Stimulated activated CD8-positive, alpha-beta memory T cell treated with anti-CD3 and anti-CD28 coated beads, Interleukin-7, amount 100 ng/mL, for 24 hours (primary cell): ENCODE measurements around the gene GAB2.
"Not testable (repeated sequence)": the region's sequence is repeated elsewhere in the genome, so short reads cannot be mapped to it uniquely, and the experiment has no call there.

Experiments used
- DNase-seq: peaks from one replicate; pipeline ENCODE4 v3.0.0-alpha.2; 2020; ENCODE audit warnings: low read depth

GAB2 gene

GRCh38 chr11:78370406-78371172 lies 47.0 kb downstream of the GAB2 start:
- DNase-seq: no peak

- DNase-seq: no peak
Observed at GRCh38 chr11:78365381-78365792, 52.2 kb downstream of the GAB2 start.

- no peak for DNase-seq
Observed at GRCh38 chr11:78364128-78364751, 53.4 kb downstream of the GAB2 start.

- no peak for DNase-seq
Observed at GRCh38 chr11:78363024-78363619, 54.5 kb downstream of the GAB2 start.

- no peak for DNase-seq
Observed at GRCh38 chr11:78361228-78361627, 56.4 kb downstream of the GAB2 start.

GRCh38 chr11:78359921-78360320 lies 57.7 kb downstream of the GAB2 start:
- no peak for DNase-seq

GRCh38 chr11:78357924-78358323 lies 59.7 kb downstream of the GAB2 start:
- not testable (repeated sequence) for DNase-seq

GRCh38 chr11:78357425-78357824 lies 60.2 kb downstream of the GAB2 start:
- not testable (repeated sequence) for DNase-seq

GRCh38 chr11:78355742-78356141 lies 61.9 kb downstream of the GAB2 start:
- not testable (repeated sequence) for DNase-seq

GRCh38 chr11:78355309-78355705 lies 62.3 kb downstream of the GAB2 start:
- no peak for DNase-seq

- no peak for DNase-seq
Observed at GRCh38 chr11:78354408-78355308, 63.0 kb downstream of the GAB2 start.

- DNase-seq: no peak
Observed at GRCh38 chr11:78351979-78352841, 65.4 kb downstream of the GAB2 start.

GRCh38 chr11:78351193-78351592 lies 66.4 kb downstream of the GAB2 start:
- DNase-seq: no peak

- DNase-seq: no peak
Observed at GRCh38 chr11:78350646-78351165, 66.9 kb downstream of the GAB2 start.

GRCh38 chr11:78350091-78350645 lies 67.5 kb downstream of the GAB2 start:
- DNase-seq: no peak

GRCh38 chr11:78349624-78350023 lies 68.0 kb downstream of the GAB2 start:
- no peak for DNase-seq

GRCh38 chr11:78349114-78349513 lies 68.5 kb downstream of the GAB2 start:
- DNase-seq: no peak

- no peak for DNase-seq
Observed at GRCh38 chr11:78347956-78348355, 69.7 kb downstream of the GAB2 start.

- DNase-seq: no peak
Observed at GRCh38 chr11:78346799-78347198, 70.8 kb downstream of the GAB2 start.

- DNase-seq: no peak
Observed at GRCh38 chr11:78345450-78345849, 72.2 kb downstream of the GAB2 start.

GRCh38 chr11:78344676-78345075 lies 72.9 kb downstream of the GAB2 start:
- no peak for DNase-seq
